DOHH2 (cell line): ENCODE measurements around the gene LRRC3C.

Experiments
- H3F3A ChIP-seq: fragments of 200-600 bp; sonication (generic), shearing (Covaris generic); 2 replicates; pipeline ENCODE4 v1.6.0; 2016; ENCODE audit warnings: antibody characterized with exemption, mild to moderate bottlenecking; ENCODE audit not compliant: control insufficient read depth, insufficient read depth
- H3K27ac ChIP-seq: fragments of 200-600 bp; sonication (generic); 2 replicates; pipeline ENCODE4 v1.5.1; 2014; ENCODE audit warnings: low read depth, mild to moderate bottlenecking, low read length, moderate library complexity
- H3K27me3 ChIP-seq: fragments of 200-600 bp; sonication (generic); 2 replicates; pipeline ENCODE4 v1.6.1; 2014; ENCODE audit warnings: mild to moderate bottlenecking, low read length, mixed read lengths; ENCODE audit not compliant: control insufficient read depth
- H3K36me3 ChIP-seq: fragments of 200-600 bp; sonication (generic); 2 replicates; pipeline ENCODE4 v1.6.1; 2014; ENCODE audit warnings: mild to moderate bottlenecking, low read length, moderate library complexity, mixed read lengths; ENCODE audit not compliant: control insufficient read depth
- H3K4me1 ChIP-seq: fragments of 200-600 bp; sonication (generic); 2 replicates; pipeline ENCODE4 v1.6.1; 2014; ENCODE audit warnings: mild to moderate bottlenecking, low read length, mixed read lengths; ENCODE audit not compliant: control insufficient read depth
- H3K4me2 ChIP-seq: fragments of 200-600 bp; sonication (generic); 2 replicates; pipeline ENCODE4 v1.6.0; 2014; ENCODE audit warnings: mild to moderate bottlenecking, low read length, moderate library complexity
- H3K4me3 ChIP-seq: fragments of 200-600 bp; sonication (generic); 2 replicates; pipeline ENCODE4 v1.5.1; 2014; ENCODE audit warnings: mild to moderate bottlenecking, low read length, mixed read lengths
- H3K79me2 ChIP-seq: fragments of 200-600 bp; sonication (generic); 2 replicates; pipeline ENCODE4 v1.6.1; 2014; ENCODE audit warnings: mild to moderate bottlenecking, low read length, mixed read lengths; ENCODE audit not compliant: control insufficient read depth
- H3K9me2 ChIP-seq: fragments of 200-600 bp; sonication (generic); replicated peaks from 2 replicates; pipeline ENCODE4 v1.6.1; 2014; ENCODE audit warnings: mild to moderate bottlenecking, low read length, mixed read lengths; ENCODE audit not compliant: control insufficient read depth
- H3K9me3 ChIP-seq: fragments of 200-600 bp; sonication (generic); 2 replicates; pipeline ENCODE4 v1.6.1; 2014; ENCODE audit warnings: antibody characterized with exemption, low read length, mixed read lengths; ENCODE audit not compliant: control insufficient read depth, insufficient read depth
- H4K20me1 ChIP-seq: fragments of 200-600 bp; sonication (generic); 2 replicates; pipeline ENCODE4 v1.6.0; 2014; ENCODE audit warnings: low read depth, mild to moderate bottlenecking, antibody characterized with exemption, low read length, moderate library complexity; ENCODE audit not compliant: control insufficient read depth, insufficient read depth
- CTCF ChIP-seq: fragments of 200-600 bp; sonication (generic); IDR thresholded peaks from one replicate; pipeline ENCODE4 v1.5.1; 2014; ENCODE audit warnings: antibody characterized with exemption, mild to moderate bottlenecking, low read depth, low read length; ENCODE audit not compliant: poor library complexity, severe bottlenecking
- EZH2phosphoT487 ChIP-seq: fragments of 200-600 bp; sonication (generic); IDR thresholded peaks from 2 replicates; pipeline ENCODE4 v1.6.1; 2017; ENCODE audit warnings: borderline replicate concordance, mild to moderate bottlenecking, antibody characterized with exemption, low read length, moderate library complexity, mixed read lengths

LRRC3C gene

GRCh38 chr17:39981207-39981741, 53.7 kb downstream of the LRRC3C start:
- peak; percentile 10 for TF ChIP-seq CTCF
- no peak for TF ChIP-seq EZH2phosphoT487
- Histone ChIP-seq H3F3A (no peaks in the 10 kb centered on the region), H3K27me3 (no peaks in the 10 kb centered on the region), H3K9me3 (no peaks in the 10 kb centered on the region), H3K9me2 (no peaks in the 10 kb centered on the region), H3K4me2 (peak overlapping the region; percentile 85), H3K79me2 (peaks cover 39% of the 10 kb centered on the region), H4K20me1 (no peaks in the 10 kb centered on the region; the same call in 1 of the 2 replicates), H3K27ac (peak overlapping the region; percentile 55), H3K4me3 (peak overlapping the region; percentile 83), H3K36me3 (peaks cover 48% of the 10 kb centered on the region), H3K4me1 (peaks cover 23% of the 10 kb centered on the region)

- no peaks in the 10 kb centered on the region for H3K9me3 ChIP-seq
- TF ChIP-seq EZH2phosphoT487 = no peak
- TF ChIP-seq CTCF = no peak
- H3K36me3 ChIP-seq = peaks cover 54% of the 10 kb centered on the region
- peaks cover 39% of the 10 kb centered on the region for H3K79me2 ChIP-seq
- no peaks in the 10 kb centered on the region for H3K27me3 ChIP-seq
- H3K9me2 ChIP-seq = no peaks in the 10 kb centered on the region
- no peak overlapping the region for H3K27ac ChIP-seq
- H3K4me1 ChIP-seq = peaks cover 23% of the 10 kb centered on the region
- H4K20me1 ChIP-seq = no peaks in the 10 kb centered on the region; the same call in 1 of the 2 replicates
- H3K4me3 ChIP-seq = peak overlapping the region; percentile 83
- peak overlapping the region; percentile 85 for H3K4me2 ChIP-seq
- H3F3A ChIP-seq = no peaks in the 10 kb centered on the region
These were observed 54.3 kb downstream of the LRRC3C start for GRCh38 chr17:39981766-39982375.

- Histone ChIP-seq H3K4me2 (no peak overlapping the region), H3K4me1 (no peaks in the 10 kb centered on the region), H3K4me3 (no peak overlapping the region), H3K79me2 (peaks cover 12% of the 10 kb centered on the region), H3K27me3 (no peaks in the 10 kb centered on the region), H4K20me1 (no peaks in the 10 kb centered on the region; the same call in 1 of the 2 replicates), H3K27ac (no peak overlapping the region), H3K9me3 (no peaks in the 10 kb centered on the region), H3K36me3 (peaks cover 95% of the 10 kb centered on the region), H3F3A (no peaks in the 10 kb centered on the region), H3K9me2 (no peaks in the 10 kb centered on the region)
- TF ChIP-seq EZH2phosphoT487 = no peak
- TF ChIP-seq CTCF = no peak
These were observed 60.8 kb downstream of the LRRC3C start for GRCh38 chr17:39988206-39988810.
